HUES48 (cell line): Measurements from ENCODE around the gene RAB27A.

Experiments used
- H3K27ac ChIP-seq: one replicate; pipeline ENCODE4 v1.7.0; 2013; ENCODE audit warnings: low read depth, low read length, inconsistent platforms
- H3K27me3 ChIP-seq: 2 replicates; pipeline ENCODE4 v1.6.1; 2013; ENCODE audit warnings: mild to moderate bottlenecking, low read length; ENCODE audit not compliant: control insufficient read depth, insufficient read depth
- H3K36me3 ChIP-seq: 2 replicates; pipeline ENCODE4 v1.6.1; 2013; ENCODE audit warnings: low read length; ENCODE audit not compliant: control insufficient read depth, insufficient read depth
- H3K4me1 ChIP-seq: 2 replicates; pipeline ENCODE4 v1.6.1; 2013; ENCODE audit warnings: mild to moderate bottlenecking, low read length; ENCODE audit not compliant: control insufficient read depth, insufficient read depth
- H3K4me3 ChIP-seq: 2 replicates; pipeline ENCODE4 v1.5.1; 2013; ENCODE audit warnings: mild to moderate bottlenecking, low read depth, low read length
- H3K9ac ChIP-seq: 2 replicates; pipeline ENCODE4 v1.6.1; 2013; ENCODE audit warnings: mild to moderate bottlenecking, low read depth, low read length, moderate library complexity
- H3K9me3 ChIP-seq: 2 replicates; pipeline ENCODE4 v1.6.1; 2013; ENCODE audit warnings: low read length; ENCODE audit not compliant: control insufficient read depth, insufficient read depth

The RAB27A gene

DNA sequence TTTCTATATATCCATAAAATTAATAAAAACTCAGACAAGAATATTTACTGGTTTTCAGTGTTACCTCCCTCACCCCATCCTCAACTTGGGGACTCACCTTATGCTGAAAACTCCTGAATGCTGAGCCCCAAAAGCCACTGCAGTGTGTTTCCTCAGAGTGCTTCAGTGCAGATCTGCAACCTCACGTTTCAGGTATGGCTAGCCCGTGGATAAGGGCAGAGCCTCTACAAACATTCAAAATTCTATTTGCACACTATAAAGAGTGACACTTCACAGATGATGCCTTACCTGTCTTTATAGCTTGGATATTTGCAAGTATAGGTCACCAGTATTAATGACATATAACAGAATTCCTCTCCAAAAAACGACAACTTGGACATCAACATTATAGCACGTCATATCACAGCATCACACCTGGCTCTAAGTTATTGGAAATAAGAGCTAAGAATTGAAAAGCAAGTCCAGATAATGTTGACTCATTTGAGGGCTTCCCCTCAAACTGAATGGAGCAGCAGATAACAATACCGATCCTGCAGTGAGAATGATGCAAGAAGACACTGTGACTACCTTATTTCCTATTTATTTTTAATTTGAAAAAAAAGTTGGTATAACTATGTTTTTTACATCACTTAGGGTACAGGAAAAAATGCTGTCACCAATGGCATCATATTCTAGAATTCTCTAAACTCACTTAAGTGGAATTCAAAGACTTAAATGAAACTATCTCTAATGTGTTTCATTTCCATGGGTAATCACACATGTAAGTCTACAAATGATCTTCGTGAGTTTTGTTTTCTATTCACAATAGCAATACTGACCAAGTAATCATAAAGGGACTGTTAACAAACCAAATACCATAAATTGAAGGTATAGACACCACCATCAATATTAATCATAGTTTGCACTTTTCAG lies 52.1 kb downstream of the RAB27A start:
- no peaks in the 10 kb centered on the region for H3K4me1 ChIP-seq
- H3K27ac ChIP-seq: no peak overlapping the region
- no peaks in the 10 kb centered on the region for H3K9me3 ChIP-seq
- H3K9ac ChIP-seq: no peak overlapping the region
- H3K36me3 ChIP-seq: no peaks in the 10 kb centered on the region
- H3K4me3 ChIP-seq: no peak overlapping the region
- H3K27me3 ChIP-seq: no peaks in the 10 kb centered on the region

DNA sequence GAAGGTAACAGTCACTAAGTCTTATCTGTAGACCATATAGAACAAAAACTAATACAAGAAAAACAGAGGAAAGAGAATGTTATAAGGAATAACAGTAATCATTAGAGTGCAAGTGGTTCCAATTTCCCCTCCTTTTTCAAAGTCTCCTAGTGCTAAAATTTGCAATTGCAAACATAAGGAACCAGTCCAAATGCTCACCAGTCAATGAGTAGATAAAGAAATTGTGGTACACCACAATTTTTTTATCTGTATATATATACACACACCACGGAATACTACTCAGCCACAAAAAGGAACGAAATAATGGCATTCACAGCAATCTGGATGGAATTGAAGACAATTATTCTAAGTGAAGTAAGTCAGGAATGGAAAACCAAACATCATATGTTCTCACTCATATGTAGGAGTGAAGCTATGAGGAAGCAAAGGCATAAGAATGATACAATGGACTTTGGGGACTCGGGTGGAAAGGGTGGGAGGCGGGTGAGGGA lies 54.0 kb downstream of the RAB27A start:
- H3K36me3 ChIP-seq: no peaks in the 10 kb centered on the region

DNA sequence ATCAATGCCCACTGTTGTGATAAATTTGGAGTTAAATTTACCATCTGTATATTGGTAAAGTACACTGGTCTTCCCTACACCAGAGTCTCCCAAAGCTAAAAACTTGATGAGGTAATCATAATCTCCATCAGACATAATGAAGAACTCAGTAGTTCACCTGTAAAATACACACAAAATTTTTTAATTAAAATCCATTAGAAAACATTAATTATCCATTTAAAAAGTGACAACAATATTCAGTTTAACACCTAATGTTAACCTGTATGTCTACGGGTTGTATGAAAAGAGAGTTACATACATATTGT lies 54.9 kb downstream of the RAB27A start:
- Histone ChIP-seq H3K9me3 (no peaks in the 10 kb centered on the region), H3K4me3 (no peak overlapping the region), H3K9ac (no peak overlapping the region), H3K36me3 (no peaks in the 10 kb centered on the region), H3K27me3 (no peaks in the 10 kb centered on the region), H3K27ac (no peak overlapping the region), H3K4me1 (peaks cover 5% of the 10 kb centered on the region)

More for the DNA sequence above, 54.0 kb downstream of the RAB27A start:
- Histone ChIP-seq H3K4me1 (no peaks in the 10 kb centered on the region), H3K27ac (no peak overlapping the region), H3K27me3 (no peaks in the 10 kb centered on the region), H3K4me3 (no peak overlapping the region), H3K9ac (no peak overlapping the region), H3K9me3 (no peaks in the 10 kb centered on the region)

DNA sequence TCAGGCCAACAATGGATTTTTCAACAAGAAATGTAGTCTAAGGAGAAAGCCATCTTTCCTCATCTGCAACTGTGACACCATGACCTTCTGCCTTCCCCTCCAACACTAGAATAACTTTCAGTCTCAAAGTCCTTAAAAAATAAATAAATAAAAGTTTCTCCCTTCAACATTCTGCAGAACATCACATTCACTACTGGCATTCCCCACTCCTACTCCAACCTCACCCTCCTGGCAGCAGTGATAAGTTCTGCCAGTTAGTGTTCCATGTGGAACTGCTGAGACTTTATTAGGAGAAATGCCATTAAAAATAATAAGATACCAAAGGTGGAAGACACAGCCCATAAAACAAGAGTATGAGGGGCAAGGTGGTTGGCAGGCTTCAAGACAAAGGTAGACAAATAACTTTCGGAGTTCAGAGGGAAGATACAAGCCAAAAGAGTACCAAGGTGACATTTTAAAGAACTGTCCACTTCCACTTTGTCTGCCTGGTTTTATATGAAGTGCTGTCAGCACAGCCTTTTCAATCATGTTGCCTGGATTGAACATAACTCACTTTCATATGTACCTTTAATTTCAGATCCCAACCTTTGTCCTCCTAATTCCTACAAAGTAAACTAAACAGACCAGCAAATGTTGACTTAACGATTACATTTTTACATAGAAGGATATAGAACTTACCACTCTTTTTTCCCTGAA lies 55.4 kb downstream of the RAB27A start:
- no peak overlapping the region for H3K4me3 ChIP-seq
- no peak overlapping the region for H3K27ac ChIP-seq
- no peaks in the 10 kb centered on the region for H3K27me3 ChIP-seq
- H3K4me1 ChIP-seq: peaks cover 5% of the 10 kb centered on the region
- no peaks in the 10 kb centered on the region for H3K9me3 ChIP-seq
- H3K36me3 ChIP-seq: no peaks in the 10 kb centered on the region
- no peak overlapping the region for H3K9ac ChIP-seq

DNA sequence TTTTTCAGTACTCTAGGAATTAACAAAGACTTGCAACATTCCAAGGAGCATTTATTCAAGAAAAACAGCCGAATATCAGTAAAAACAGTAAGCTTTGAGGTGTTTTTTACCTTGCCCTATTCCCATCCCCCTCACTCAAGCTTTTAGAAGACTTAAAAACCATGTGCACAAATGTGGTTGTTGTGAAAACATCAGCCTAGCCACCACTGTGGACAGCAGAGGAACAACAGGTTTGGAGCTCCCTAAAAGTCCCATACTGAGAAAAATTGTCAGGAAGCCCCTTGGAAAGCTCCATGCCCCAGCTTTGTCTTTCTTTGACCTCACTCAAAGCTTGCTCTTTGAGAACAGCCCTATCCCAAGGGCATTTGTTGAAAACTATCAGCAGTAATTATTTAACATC lies 58.2 kb downstream of the RAB27A start:
- Histone ChIP-seq H3K27ac (no peak overlapping the region), H3K27me3 (no peaks in the 10 kb centered on the region), H3K9me3 (no peaks in the 10 kb centered on the region), H3K4me3 (no peak overlapping the region), H3K9ac (no peak overlapping the region), H3K36me3 (no peaks in the 10 kb centered on the region), H3K4me1 (peaks cover 5% of the 10 kb centered on the region)

DNA sequence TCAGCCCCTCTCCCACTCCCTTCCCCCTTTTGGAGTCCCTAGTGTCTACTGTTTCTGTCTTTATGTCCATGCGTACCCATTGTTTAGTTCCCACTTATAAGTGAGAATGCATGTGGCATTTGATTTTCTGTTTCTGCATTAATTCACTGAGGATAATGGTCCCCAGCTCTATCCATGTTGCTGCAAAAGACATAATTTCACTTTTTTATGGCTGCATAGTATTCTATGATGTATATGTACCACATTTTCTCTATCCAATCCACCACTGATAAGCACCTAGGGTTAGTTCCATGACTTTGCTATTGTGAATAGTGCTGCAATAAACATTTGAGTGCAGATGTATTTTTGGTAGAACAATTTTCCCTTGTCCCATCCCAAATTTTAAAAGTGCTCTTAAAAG lies 58.7 kb downstream of the RAB27A start:
- H3K27me3 ChIP-seq: no peaks in the 10 kb centered on the region
- no peak overlapping the region for H3K27ac ChIP-seq
- H3K36me3 ChIP-seq: no peaks in the 10 kb centered on the region
- H3K9ac ChIP-seq: no peak overlapping the region
- no peaks in the 10 kb centered on the region for H3K9me3 ChIP-seq
- peaks cover 5% of the 10 kb centered on the region for H3K4me1 ChIP-seq
- H3K4me3 ChIP-seq: no peak overlapping the region

DNA sequence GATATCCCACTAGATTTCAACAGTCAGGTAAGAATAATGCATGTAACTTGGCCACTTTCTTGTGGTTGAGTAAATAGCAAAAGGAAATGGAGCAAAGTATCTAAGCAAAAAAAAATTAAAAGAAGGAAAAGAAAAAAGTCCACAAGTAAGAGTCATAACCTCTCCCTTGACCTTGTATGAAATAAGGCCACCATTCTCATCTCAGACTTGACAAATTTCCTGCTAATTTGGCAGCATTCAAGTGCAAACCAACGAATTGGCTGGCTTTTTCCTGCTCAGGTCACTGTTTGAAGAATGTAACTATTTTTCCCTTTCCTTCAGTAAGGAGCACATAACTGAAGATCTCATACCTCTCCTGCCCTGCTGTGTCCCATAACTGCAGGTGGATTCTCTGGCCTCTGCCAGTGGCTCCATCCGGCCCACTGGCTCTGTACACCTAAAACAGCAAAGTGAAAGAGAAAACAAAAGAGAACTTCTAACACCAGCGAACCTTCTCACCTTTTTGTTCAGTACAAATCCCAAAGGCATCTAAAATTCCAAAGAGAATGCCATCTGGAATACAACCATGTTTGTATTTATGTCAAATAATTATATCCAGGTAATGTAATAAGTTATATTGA lies 59.5 kb downstream of the RAB27A start:
- H3K9ac ChIP-seq: no peak overlapping the region
- H3K4me3 ChIP-seq: no peak overlapping the region
- no peaks in the 10 kb centered on the region for H3K9me3 ChIP-seq
- H3K27me3 ChIP-seq: no peaks in the 10 kb centered on the region
- no peak overlapping the region for H3K27ac ChIP-seq
- no peaks in the 10 kb centered on the region for H3K36me3 ChIP-seq
- peaks cover 5% of the 10 kb centered on the region for H3K4me1 ChIP-seq

DNA sequence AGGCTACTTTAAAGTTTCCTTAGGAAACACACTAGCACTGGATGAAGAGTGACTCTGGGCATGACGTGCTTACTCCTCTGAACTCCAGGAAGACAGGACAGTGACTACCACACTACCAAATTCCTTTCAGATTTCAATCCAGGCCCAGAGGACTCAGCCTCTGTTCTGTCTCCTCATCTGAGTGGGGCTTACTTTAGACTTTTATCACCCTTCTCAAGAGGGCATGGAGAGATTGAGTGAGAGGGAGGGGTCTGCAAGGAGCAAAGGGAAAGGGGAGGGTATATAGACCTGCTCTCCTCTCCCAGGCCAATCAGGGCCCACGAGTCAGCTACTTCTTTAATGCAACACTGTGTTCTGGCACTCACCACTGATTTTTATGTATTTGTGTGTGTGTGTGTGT lies 63.5 kb downstream of the RAB27A start:
- H3K36me3 ChIP-seq: no peaks in the 10 kb centered on the region
- no peaks in the 10 kb centered on the region for H3K9me3 ChIP-seq
- H3K4me1 ChIP-seq: peaks cover 12% of the 10 kb centered on the region
- no peak overlapping the region for H3K9ac ChIP-seq
- H3K4me3 ChIP-seq: no peak overlapping the region
- H3K27ac ChIP-seq: no peak overlapping the region
- no peaks in the 10 kb centered on the region for H3K27me3 ChIP-seq

DNA sequence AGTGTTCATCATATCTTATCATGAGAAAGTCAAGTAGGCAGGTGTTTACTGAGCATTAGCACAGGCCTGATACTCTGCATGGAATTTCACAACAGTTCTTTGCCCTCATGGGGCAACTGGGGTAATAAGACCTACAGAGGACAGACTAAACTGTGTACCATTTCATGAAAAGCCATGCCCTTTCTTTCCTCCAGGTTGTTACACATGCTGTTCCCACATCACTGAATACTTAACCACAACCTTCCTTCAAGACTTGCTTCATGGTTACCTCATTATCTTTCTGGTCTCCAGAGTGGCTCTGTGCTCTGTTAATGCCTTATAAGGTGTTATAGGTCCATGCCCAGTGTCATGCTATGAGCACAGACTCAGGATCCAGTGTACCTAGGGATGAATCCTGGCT lies 64.7 kb downstream of the RAB27A start:
- peaks cover 12% of the 10 kb centered on the region; the same call in 1 of the 2 replicates for H3K4me1 ChIP-seq
- no peak overlapping the region for H3K9ac ChIP-seq
- no peaks in the 10 kb centered on the region for H3K9me3 ChIP-seq
- H3K36me3 ChIP-seq: no peaks in the 10 kb centered on the region
- no peak overlapping the region for H3K27ac ChIP-seq
- no peaks in the 10 kb centered on the region for H3K27me3 ChIP-seq
- H3K4me3 ChIP-seq: no peak overlapping the region

DNA sequence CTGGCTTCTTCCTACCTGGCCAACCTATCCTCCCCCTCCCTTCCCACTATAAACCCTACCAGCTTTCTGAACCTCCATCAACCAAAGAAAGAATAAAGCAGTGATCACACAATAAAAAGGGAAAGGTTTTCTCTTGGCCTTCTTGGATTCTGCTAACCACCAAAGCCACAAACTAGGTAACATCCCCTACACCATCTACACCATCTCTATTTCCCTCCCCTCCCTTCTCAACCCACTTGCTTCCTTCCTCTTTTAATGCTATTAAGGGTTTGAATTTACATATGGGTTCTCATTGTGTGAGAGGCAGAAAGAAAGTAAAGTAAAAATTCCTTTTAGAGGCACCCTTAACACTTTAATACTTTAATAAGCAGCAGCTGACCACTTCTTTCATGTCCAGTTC lies 67.0 kb downstream of the RAB27A start:
- no peak overlapping the region for H3K27ac ChIP-seq
- H3K9ac ChIP-seq: no peak overlapping the region
- H3K4me3 ChIP-seq: no peak overlapping the region
- H3K27me3 ChIP-seq: no peaks in the 10 kb centered on the region
- H3K9me3 ChIP-seq: no peaks in the 10 kb centered on the region
- no peaks in the 10 kb centered on the region for H3K36me3 ChIP-seq
- H3K4me1 ChIP-seq: peaks cover 11% of the 10 kb centered on the region; the same call in 1 of the 2 replicates
